GM19240 (cell line): ENCODE measurements around the gene SLC25A39.

Experiments
- DNase-seq: peaks from one replicate; pipeline ENCODE4 v3.0.0; 2011; ENCODE audit warnings: low spot score; ENCODE audit not compliant: insufficient read length

SLC25A39 gene

DNA sequence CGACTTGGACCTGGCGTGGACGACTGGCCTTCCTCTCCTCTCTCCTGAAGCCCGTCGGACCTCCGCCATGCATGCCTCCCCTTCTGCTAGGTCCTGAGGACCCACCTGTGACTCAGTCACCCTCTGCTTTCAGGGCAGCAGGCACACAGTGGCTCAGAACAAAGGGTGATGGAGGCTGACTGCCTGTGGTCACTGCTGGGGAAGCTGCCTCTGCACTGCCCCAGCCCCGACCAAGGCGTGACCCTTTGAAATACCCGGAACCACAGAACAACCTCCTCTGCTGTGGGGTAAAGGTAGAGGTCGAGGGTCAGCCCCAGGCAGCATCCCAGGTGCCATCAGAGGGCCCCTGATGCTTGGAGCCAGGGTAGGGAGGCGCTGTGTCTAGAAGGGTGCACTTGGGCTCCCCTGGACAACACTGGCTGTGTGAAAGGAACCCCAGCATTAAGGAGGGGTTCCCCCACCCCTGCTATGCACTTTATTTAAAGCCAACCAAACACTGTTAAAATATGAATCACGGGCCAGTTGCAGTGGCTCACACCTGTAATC is 44.2 kb downstream of the SLC25A39 start:
- no peak for DNase-seq

GRCh38 chr17:44279666-44280391 is 44.8 kb downstream of the SLC25A39 start:
- peak; percentile 51 for DNase-seq

DNA sequence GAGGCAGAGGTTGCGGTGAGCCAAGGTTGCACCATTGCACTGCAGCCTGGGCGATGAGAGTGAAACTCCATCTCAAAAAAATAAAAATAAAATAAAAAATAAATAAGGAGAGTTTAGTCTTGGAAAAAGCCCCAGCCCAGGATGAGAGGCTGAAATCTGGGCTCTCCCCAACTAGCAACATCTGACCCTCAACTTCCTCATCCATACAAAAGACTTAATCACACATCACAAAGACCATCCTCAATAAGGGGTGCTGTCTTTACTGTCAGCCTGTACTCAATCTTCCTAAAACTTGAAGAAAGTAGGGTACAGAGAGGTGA is 45.3 kb downstream of the SLC25A39 start:
- no peak for DNase-seq

GRCh38 chr17:44277976-44278375 is 46.6 kb downstream of the SLC25A39 start:
- no peak for DNase-seq

GRCh38 chr17:44273607-44274006 is 51.0 kb downstream of the SLC25A39 start:
- no peak for DNase-seq

DNA sequence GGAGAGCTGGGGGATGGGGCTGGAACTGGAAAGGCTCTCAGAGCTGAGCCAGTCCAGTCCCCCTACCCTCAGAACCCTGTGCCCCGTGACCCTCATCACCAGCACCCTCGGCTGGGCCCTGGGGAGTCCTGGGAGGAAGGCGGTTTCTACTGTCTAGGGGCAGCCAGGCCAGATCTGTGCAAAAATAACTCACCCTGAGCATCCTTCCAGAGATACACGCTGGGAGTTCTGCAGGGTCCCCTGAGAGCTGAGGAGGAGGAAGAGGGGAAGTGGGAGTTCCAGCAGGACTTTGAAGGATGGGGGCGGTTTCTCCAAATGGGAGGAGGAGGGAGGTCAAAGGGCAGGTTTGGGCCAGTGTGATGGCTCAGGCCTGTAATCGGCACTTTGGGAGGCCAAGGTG is 51.7 kb downstream of the SLC25A39 start:
- DNase-seq: no peak

DNA sequence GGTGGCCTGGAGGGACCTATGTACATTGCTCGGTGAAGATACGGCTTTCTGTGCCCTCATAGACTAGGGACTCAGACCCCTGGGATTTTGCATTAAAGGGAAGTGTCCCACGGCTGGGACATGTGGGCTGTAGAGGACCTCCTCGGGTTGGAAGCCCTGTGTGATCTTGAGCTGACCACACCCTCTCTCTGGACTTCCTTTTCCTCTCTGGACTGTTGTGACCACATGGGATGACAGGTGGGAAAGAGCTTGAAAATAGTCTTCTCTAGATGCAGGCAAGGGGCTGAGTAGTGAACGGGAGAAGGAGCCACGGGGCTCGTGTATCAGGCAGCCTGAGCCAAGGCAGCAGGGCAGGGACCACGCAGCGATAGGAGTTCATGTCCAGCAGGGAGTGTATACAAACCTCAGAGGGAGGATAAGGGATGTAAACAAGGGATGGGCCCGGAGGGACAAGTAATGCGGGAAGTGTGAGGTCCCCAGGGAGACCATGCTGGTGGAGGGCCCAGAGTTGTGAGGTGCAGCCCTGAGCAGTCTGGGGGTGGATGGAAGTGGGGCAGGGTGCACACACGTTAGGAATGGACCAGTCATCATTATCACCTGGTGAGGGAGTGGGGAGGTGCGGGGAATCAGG is 52.2 kb downstream of the SLC25A39 start:
- DNase-seq: no peak
